ENCODE results near the gene ZDHHC7.

Gene ZDHHC7

GRCh38 chr16:85010931-85011845, at the start of gene ZDHHC7:
TSS of gene ZDHHC7 (minus strand) at chr16:85011535. CDS start at chr16:84990618, 20,917 bp downstream.
- no peak for TF ChIP-seq CTCF (IDR thresholded peaks at IDR 0.05)
- no peak for TF ChIP-seq ZFX (IDR thresholded peaks at IDR 0.05; ENCODE audit: borderline replicate concordance)

GRCh38 chr16:85058909-85059308, 47.6 kb upstream of the ZDHHC7 start:
- TF ChIP-seq CTCF (IDR thresholded peaks at IDR 0.05), result no peak
- TF ChIP-seq ZFX (IDR thresholded peaks at IDR 0.05; ENCODE audit: borderline replicate concordance), result no peak
- no peak overlapping the region for H3K27ac ChIP-seq

More at GRCh38 chr16:85010931-85011845, at the start of gene ZDHHC7:
- peak within 1 kb of the TSS; percentile 84 for H3K27ac ChIP-seq

GRCh38 chr16:85057948-85058347, 46.6 kb upstream of the ZDHHC7 start:
- no peak overlapping the region for H3K27ac ChIP-seq
- no peak for TF ChIP-seq ZFX (IDR thresholded peaks at IDR 0.05; ENCODE audit: borderline replicate concordance)
- no peak for TF ChIP-seq CTCF (IDR thresholded peaks at IDR 0.05)

- no peak overlapping the region for H3K27ac ChIP-seq
- TF ChIP-seq ZFX (IDR thresholded peaks at IDR 0.05; ENCODE audit: borderline replicate concordance) (no peak), CTCF (IDR thresholded peaks at IDR 0.05) (peak; percentile 37; the same call in 1 of the 2 replicates)
Observed at GRCh38 chr16:85057212-85057889, 46.0 kb upstream of the ZDHHC7 start.

GRCh38 chr16:85056211-85056748, 44.9 kb upstream of the ZDHHC7 start:
- TF ChIP-seq CTCF (IDR thresholded peaks at IDR 0.05), result no peak
- TF ChIP-seq ZFX (IDR thresholded peaks at IDR 0.05; ENCODE audit: borderline replicate concordance), result no peak

GRCh38 chr16:85055493-85056210, 44.3 kb upstream of the ZDHHC7 start:
- no peak overlapping the region for H3K27ac ChIP-seq
- TF ChIP-seq ZFX (IDR thresholded peaks at IDR 0.05; ENCODE audit: borderline replicate concordance) (no peak), CTCF (IDR thresholded peaks at IDR 0.05) (no peak)

More at GRCh38 chr16:85056211-85056748, 44.9 kb upstream of the ZDHHC7 start:
- no peak overlapping the region for H3K27ac ChIP-seq
